H1 (cell line): ENCODE measurements around the gene GIT1. TPM values are rescaled to one million over a fixed set of nuclear protein-coding genes. Genes with fewer than 3 reads are reported as not detected.

ENCODE experiments used
- BACH1 ChIP-seq: IDR thresholded peaks from 2 replicates; pipeline ENCODE4 v1.6.1; 2012; ENCODE audit warnings: low read length, improper control_type of control experiment
- CREB1 ChIP-seq: IDR thresholded peaks from 2 replicates; pipeline ENCODE4 v1.6.1; 2012; ENCODE audit warnings: inconsistent platforms
- CTCF ChIP-seq, 3 experiments: IDR thresholded peaks; 1 replicate in 2 of 3; 2 replicates in 1 of 3; pipeline versions ENCODE4 v1.5.1 to v1.6.1; 2011; ENCODE audit warnings: low read length in 3 of 3, mild to moderate bottlenecking in 3 of 3, inconsistent platforms in 2 of 3, low read depth in 1 of 3, moderate library complexity in 1 of 3; ENCODE audit not compliant: insufficient read depth in 1 of 3; ENCODE audit errors: control extremely low read depth in 1 of 3
- EZH2 ChIP-seq: fragments of 200-600 bp; sonication (generic); IDR thresholded peaks from 2 replicates; pipeline ENCODE4 v1.7.1; 2012; ENCODE audit warnings: low read depth, mild to moderate bottlenecking, moderate library complexity, low read length, inconsistent platforms; ENCODE audit not compliant: severe bottlenecking
- FOSL1 ChIP-seq: IDR thresholded peaks from 2 replicates; pipeline ENCODE4 v1.6.1; 2011; ENCODE audit warnings: mild to moderate bottlenecking, low read depth, low read length, moderate library complexity; ENCODE audit not compliant: insufficient read depth
- KDM5A ChIP-seq: fragments of 200-600 bp; IDR thresholded peaks from 2 replicates; pipeline ENCODE4 v1.7.1; 2012; ENCODE audit warnings: mild to moderate bottlenecking, low read length, inconsistent platforms, mixed read lengths
- RAD21 ChIP-seq, 2 experiments: IDR thresholded peaks in 1 of 2; conservative IDR thresholded peaks in 1 of 2; 2 replicates each; pipeline ENCODE4 v1.6.1; 2011; ENCODE audit warnings: low read depth in 2 of 2, low read length in 2 of 2, improper control_type of control experiment in 1 of 2, inconsistent platforms in 1 of 2, mild to moderate bottlenecking in 1 of 2, moderate library complexity in 1 of 2
- RBBP5 ChIP-seq: IDR thresholded peaks from 2 replicates; pipeline ENCODE4 v1.7.1; 2012; ENCODE audit warnings: low read depth, mild to moderate bottlenecking, inconsistent platforms, low read length, moderate library complexity, borderline replicate concordance
- SAP30 ChIP-seq: fragments of 300-600 bp; sonication (generic); IDR thresholded peaks from 2 replicates; pipeline ENCODE4 v1.7.1; 2012; ENCODE audit warnings: low read length, moderate library complexity, mild to moderate bottlenecking, inconsistent platforms; ENCODE audit not compliant: insufficient read depth, insufficient replicate concordance
- SP1 ChIP-seq: IDR thresholded peaks from 2 replicates; pipeline ENCODE4 v1.6.1; 2011; ENCODE audit warnings: low read depth, low read length
- SP4 ChIP-seq: IDR thresholded peaks from 2 replicates; pipeline ENCODE4 v1.6.1; 2012; ENCODE audit warnings: low read length, inconsistent platforms
- SRF ChIP-seq: IDR thresholded peaks from 2 replicates; pipeline ENCODE4 v1.6.1; 2011; ENCODE audit warnings: mild to moderate bottlenecking, low read depth, low read length, moderate library complexity
- TBP ChIP-seq: IDR thresholded peaks from 2 replicates; pipeline ENCODE4 v1.6.1; 2011; ENCODE audit warnings: low read depth, low read length, improper control_type of control experiment
- USF2 ChIP-seq: IDR thresholded peaks from 2 replicates; pipeline ENCODE4 v1.6.1; 2011; ENCODE audit warnings: low read length, improper control_type of control experiment
- YY1 ChIP-seq: IDR thresholded peaks from 2 replicates; pipeline ENCODE4 v1.6.1; 2011; ENCODE audit warnings: low read depth, mild to moderate bottlenecking, low read length
- polyA plus RNA-seq, 7 experiments: library from polyadenylated mRNA; depleted of rRNA in 3 of 7; stranded (reverse) in 5 of 7; unstranded in 2 of 7; fragments of >200 nt in 5 of 7; fragments of 200-250 nt in 2 of 7; gene quantifications; 1 replicate in 5 of 7; 2 replicates in 1 of 7; 4 replicates in 1 of 7; pipeline versions ENCODE4 v1.2.1 to v1.2.3, GENCODE V29; 2011 to 2013; ENCODE audit warnings: missing spikeins in 2 of 7, mixed read lengths in 2 of 7
- total RNA-seq: library from RNA; stranded (reverse); fragmentation: NEBNext Ultra II Directional; extraction: Animal tissue kit (Norgen Biotek cat#: 25700); gene quantifications from 2 replicates; pipeline ENCODE4 v1.2.1, GENCODE V29; 2021

Gene GIT1
- total and polyA plus RNA-seq, 2 of the 8 experiments (the other 6 are each of a cell fraction or from before 2014, with no cell fraction given) = 62.4 to 63.0 TPM

GRCh38 chr17:29579866-29580771 is 9.3 kb downstream of the GIT1 start (continued):
- TF ChIP-seq BACH1 (no peak), FOSL1 (no peak), SP4 (no peak), RBBP5 (no peak), YY1 (peak; percentile 26; the same call in 1 of the 2 replicates), RAD21 (IDR thresholded peaks at IDR 0.05 in 1 of 2, conservative IDR thresholded peaks at IDR 0.05 in 1 of 2; ENCODE audit: low read depth in 2 of 2, low read length in 2 of 2) (peak; percentile 94 to 95), USF2 (peak; percentile 39; the same call in 1 of the 2 replicates), CTCF (IDR thresholded peaks at IDR 0.05; ENCODE audit: control extremely low read depth in 1 of 3, insufficient read depth in 1 of 3, low read depth in 1 of 3, low read length in 3 of 3) (peak; percentile 90 to 99 (median 98)), EZH2 (no peak), SP1 (no peak), TBP (no peak), SRF (no peak), KDM5A (no peak), CREB1 (peak; percentile 47; the same call in 1 of the 2 replicates), SAP30 (no peak)
